CD4-positive, alpha-beta T cell treated with Interferon gamma for 1 hour (primary cell): ENCODE measurements around the gene STRAP.
A peak's percentile ranks its signal among the peaks of the same experiment; 100 is the strongest.
"Not testable (repeated sequence)": the region's sequence is repeated elsewhere in the genome, so short reads cannot be mapped to it uniquely, and the experiment has no call there.

Source experiments
- DNase-seq: peaks from one replicate; pipeline ENCODE4 v3.0.0-alpha.2; 2020

The STRAP gene

DNA sequence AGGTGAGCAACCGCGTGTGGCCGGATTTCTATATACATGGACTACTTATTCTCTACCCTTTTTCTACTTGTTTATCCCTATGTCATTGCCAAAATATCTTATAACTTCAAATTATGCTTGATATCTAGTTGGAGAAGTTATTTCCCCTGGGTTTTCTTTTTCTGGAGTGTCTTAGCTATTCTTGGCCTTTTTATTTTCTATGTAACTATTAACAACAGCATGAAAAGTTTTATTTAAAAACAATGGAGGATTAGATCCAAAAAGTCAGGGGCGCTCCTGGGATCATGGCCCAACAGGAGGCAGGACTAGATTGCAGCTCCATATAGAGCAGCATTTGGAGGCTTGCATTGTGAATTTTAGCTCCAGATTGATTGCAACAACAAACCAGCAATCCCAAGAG lies 8.6 kb upstream of the STRAP start:
- no peak for DNase-seq

DNA sequence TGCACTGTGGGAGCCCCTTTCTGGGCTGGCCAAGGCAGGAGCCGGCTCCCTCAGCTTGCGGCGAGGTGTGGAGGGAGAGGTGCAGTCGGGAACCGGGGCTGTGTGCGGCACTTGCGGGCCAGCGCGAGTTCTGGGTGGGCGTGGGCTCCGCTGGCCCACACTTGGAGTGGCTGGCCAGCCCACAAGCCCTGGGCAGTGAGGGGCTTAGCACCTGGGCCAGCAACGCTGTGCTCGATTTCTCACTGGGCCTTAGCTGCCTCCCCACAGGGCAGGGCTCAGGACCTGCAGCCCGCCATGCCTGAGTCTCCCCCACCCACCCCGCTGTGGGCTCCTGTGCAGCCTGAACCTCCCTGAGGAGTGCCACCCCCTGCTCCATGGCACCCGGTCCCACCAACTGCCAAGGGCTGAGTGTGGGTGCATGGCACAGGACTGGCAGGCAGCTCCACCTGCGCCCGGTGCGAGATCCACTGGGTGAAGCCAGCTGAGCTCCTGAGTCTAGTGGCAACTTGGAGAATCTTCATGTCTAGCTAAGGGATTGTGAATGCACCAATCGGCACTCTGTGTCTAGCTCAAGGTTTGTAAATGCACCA lies 7.5 kb upstream of the STRAP start:
- DNase-seq: not testable (repeated sequence)

DNA sequence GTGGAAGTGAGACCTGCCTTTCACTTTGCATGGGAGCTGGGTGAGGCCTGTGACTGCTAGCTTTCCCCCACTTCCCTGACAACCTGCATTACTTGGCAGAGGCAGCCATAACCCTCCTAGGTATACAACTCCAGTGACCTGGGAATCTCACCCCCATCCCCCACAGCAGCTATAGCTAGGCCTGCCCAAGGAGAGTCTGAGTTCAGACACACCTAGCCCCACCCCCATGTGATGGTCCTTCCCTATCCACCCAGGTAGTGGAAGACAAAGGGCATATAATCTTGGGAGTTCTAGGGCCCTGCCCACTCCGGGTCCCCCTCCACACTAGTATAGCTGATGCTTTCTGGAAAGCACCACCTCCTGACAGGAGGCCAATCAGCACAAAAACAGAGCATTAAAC lies 6.3 kb upstream of the STRAP start:
- DNase-seq: no peak

DNA sequence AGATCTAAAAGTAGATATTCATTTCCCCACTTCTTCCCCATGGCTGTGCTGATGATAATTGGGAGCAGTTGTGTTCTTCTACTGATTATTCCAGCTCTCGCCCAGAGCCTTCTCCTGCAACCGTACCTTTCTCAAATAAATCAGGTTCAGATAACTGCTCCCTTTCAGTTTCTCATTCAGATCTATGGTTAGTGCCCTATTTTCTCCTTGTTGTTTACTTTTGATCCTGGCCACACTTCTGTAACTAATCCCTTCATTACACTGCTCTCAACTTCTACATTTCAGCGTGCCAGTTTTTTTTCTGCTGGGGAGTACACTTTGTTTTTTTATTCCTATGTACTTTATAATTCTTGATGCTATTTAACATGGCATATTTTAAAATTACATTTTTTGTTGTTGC lies 2.8 kb upstream of the STRAP start:
- DNase-seq: no peak

DNA sequence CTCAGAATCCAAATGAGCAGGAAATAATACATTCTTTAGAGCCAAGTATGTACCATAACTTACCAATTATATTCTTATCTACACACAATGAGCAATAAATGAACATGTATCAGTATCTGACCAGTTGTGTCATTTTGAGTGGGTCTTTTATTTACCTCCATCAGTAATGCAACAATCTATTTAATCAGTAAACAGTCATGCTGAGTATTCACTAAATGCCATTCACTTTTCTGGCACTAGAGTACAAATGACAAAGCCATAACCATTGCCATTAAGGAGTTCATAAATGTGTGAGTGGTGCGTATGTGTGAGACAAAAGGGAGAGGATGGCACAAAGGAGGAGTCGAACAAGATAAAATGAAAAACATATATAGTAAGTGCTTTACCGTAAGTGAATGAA lies 1.5 kb upstream of the STRAP start:
- no peak for DNase-seq

DNA sequence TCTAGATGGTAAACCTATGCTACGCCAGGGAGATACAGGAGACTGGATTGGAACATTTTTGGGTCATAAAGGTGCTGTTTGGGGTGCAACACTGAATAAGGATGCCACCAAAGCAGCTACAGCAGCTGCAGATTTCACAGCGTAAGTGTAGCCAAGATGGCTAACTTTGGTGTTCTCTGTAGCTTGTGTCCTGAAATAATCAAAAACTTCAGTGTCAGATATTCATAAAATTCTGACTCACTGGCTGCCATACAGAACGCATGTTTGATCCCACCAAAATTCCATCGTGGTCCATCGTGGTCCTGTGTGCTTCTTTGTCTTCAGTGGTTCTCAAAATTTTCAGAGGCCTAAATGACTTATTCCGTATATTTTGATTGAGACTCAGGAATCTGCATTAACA lies 1.3 kb downstream of the STRAP start:
- DNase-seq: no peak

DNA sequence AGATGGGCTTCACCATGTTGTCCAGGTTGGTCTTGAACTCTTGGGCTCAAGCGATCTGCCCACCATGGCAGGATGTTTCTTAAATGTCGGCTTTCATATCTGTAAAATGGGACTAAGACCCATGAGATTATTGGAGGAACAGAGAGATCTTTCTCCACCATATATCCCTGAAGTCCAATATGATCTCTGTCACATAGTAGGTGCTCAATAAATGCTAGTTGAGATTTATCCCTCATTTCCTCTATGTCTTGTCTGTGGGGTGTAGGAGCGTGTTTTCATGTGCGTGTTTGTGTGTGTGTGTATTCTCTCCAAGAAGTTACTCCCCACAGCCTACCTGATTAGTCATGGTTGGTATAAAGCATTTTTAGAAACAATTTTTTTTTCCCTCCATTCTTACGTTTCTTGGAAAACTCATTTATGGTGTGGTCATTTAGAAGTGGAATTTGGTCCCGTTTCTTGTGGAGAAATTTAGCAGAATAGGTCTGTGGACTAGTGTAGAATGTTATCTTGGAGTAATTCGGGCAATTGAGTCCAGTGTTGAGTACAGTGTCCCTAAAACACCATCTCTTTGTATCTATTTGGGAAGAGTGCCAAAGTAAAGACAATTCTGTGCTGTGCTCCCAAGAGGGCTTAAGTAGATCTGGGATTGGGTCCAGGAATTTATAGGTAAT lies 4.3 kb downstream of the STRAP start:
- DNase-seq: no peak

DNA sequence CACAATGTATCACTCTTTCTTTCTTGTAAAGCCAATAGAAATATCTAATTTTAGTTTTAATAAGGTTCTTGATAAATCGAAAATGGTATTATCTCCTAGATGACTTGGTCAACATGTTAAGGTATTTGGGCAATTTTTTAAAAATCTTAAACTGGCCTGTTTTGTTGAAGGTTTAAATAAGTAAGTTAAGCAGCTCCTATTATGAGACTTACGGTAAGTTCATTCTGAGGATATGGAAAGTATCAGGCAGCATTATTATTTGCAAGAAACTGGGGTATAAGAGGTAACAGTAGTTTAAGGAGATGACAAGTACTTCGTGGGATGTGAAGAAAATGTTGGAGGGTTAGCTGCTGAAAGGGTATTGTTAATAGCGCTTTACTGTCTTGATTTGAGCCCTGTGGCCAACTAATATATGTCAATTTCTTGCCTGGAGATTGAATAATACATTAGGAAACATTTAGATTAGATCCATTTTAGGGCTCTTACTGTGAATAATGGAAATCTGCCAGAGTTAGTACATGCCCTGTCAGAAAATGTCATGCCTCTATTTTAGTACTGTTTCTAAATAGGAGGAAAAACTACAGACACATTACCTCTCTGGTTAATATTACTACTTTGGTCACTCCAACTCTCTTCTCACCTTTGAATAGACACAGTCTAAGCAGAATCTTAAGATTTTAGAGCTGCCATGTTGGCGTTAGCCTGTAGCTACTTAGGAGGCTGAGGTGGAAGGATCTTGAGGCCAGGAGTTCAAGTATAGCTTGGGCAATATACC lies 5.0 kb downstream of the STRAP start:
- no peak for DNase-seq

DNA sequence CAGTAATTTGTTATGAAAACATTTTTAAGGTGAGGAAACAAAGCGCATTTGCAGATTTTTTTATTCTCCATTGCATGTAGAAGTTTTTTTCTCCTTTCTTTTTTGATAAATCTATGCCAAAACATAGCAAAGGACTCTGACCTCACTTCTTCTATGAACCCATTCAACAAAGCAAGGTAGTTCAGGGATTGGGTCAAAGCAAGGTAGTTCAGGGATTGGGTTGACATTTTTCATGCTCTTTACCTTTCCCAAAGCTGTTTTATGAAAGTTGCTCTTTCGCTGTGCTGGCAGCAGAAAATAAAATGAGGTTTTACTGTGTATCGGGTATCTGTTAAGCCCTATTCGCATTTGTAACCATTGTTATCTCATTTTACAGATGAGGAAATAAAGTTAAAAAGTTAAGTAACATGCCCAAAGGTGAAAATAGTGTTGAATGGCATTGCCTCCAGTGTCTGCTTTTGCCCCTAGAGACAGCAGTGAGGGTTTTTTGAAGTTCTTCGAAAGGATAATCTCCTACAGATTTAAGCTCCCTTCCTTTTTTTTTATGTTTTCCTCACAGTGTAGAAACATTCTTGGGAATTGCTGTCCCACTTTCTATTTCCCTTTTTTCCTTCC lies 10.6 kb downstream of the STRAP start:
- DNase-seq: no peak

DNA sequence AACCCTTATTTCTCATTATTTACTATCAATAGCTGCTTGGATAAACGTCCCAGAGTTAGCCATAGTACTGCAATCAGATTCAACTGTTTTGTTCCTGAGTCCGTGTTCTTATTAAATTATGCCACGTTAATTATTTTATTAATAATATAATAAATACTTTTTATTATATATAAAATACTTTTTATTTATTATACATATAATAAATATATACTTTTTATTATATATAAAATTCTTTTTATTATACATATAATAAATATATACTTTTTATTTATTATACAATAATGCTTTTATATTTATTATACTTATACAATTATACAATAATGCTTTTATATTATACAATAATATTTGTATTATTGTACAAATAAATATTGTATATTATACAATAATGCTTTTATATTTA lies 11.1 kb downstream of the STRAP start:
- DNase-seq: no peak

DNA sequence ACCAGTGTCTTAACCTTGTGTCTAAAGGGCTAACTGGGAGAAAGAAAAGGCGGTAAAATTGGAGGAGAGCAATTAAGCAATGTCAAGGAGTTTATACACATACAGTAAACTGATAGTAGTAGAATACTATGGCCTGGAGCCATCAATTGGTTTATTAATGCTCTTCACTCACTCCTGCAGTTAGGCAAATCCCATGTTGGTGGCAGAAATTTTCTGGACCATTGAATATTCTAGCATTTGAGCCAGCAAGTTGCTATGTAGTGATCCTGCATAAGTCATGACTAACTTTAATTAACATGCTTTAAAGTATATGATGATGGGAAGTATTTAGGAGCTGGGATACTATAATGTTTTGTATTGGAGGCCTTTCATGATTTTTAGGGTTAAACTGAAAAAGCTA lies 14.7 kb downstream of the STRAP start:
- no peak for DNase-seq

DNA sequence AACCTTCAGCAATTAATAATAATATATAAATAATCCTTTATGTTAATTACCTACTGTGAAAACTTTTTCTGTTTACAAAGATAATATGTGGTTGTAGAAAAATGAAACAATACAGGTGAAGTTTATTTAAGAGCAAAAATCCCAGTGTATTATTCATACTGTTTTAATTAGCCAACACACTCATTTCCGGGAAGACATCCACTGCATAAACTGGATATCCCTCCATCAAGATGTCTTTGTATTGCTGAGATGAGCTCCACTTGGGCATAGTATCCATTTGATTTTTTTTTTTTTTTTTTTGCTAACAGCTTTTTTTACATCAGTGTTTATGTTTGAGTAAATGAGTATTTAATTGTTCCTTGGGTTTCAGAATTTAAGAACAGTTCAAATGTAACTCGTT lies 15.2 kb downstream of the STRAP start:
- DNase-seq: no peak

DNA sequence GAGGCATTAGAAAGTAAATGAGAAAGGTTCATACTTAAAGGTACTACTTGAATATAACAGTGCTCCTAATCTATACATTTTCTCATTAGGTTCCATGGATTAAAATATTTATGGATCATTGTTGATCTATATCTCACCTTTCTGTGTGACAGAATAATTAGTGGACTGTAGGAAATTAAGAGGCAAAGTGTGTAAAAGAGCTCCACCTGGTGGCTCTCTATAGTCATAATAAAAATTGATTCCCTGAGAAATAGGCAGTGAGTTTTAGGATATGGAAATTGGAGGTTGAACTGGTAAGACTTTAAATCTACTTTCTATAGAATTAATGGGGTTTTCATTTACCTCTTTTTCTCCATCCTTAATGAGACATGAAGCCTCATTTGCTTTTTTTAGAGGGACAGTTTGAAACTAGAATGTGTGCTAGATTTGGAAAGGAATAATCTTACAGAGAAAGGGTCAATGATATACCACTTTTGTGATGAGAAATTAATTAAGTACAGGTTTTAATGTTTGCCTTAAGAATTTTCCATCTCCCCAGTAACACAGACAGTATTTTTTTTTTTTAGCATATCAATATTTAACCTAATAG lies 17.2 kb downstream of the STRAP start:
- DNase-seq: no peak

DNA sequence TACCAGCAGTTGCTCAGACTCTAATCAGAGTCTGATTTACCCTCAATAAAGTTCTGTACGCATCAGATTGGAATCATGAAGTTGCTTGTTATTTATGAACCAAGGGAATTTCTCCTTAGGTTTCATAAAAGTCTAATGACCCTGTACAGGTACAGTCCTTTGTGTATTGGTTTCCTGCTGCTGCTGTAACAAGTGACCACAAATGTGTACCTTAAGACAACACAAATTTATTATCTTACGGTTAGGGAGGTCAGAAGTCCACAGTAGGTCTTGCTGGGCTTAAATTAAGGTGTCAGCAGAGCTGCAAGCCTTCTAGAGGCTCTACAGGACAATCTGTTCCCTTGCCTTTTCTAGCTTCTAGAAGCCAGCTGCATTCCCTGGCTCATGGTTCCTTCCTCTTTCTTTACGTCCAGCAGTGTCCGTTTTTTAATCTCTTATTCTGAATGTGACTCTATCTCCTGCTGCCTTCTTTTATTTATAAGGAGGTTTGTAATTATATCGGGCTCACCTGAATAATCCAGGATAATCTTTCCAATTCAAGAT lies 22.3 kb downstream of the STRAP start:
- no peak for DNase-seq

DNA sequence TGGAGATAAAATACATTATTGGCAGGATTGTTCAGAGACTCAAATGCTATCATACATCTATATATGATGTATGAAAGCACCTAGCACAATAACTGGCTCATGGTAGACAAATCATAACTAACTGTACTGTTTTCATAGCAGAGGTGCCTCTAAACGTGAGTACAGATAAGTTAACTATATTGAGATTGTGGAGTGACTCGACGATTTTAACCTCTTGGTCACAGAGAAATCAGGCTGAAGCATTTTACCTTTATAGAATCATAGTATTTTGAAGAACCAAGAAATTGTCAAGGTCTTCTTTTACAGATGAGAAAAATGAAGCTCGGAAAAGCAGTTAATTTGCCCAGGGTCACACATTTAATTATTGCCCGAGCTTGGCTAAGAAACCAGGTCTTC lies 28.3 kb downstream of the STRAP start:
- no peak for DNase-seq

DNA sequence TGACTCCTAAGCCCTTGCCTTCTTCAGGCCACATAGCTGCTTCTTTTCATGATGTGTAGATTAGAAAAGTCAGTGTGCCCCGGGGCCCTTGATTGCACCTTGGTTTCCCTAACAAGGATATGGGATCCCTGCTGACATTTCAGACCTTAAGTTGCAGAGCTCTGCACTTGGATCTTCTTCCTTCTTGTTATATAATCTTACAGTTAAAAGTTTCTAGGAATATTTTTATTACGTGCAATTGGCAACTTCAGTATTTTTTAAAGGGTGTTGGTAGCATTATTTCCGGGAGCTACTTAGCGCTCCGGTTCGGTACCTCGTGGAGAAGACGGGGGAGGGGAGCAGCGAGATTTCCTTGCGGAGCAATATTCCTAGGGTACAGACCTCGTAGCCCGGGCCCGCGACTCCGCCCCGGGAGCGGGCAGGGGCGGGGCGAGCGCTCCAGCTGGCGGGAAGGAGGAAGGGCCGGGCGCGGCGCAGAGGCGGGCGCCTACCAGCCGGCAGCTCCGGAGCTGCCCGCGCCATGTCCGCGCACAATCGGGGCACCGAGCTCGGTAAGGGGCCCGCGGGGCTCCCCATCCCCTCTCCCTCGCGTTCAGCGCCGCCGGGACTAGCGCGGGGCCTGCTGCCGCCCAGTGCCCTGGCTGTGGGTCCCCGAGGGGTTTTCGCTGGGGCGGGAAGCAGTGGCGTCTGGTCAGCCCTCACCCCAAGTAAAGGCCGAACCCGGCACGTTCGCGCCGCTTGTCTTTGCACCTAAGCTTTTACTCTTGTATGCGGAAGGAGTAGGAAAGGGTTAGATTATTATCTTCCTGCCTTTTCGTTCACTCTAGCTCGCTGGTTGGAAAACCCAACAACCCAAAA lies 28.9 kb downstream of the STRAP start, which contains the start of gene DERA:
Gene DERA (plus strand): TSS at position 469 of the 858 bp plus-strand sequence. CDS start 52 bp downstream, at position 521.
- peak; percentile 47 for DNase-seq

DNA sequence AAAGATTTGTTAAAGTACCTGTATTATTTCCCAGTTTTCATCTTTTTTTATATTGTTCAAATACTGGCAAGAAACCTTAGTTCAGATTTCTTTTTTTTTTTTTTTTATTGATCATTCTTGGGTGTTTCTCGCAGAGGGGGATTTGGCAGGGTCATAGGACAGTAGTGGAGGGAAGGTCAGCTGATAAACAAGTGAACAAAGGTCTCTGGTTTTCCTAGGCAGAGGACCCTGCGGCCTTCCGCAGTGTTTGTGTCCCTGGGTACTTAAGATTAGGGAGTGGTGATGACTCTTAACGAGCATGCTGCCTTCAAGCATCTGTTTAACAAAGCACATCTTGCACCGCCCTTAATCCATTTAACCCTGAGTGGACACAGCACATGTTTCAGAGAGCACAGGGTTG lies 29.7 kb downstream of the STRAP start:
- DNase-seq: not testable (repeated sequence)

DNA sequence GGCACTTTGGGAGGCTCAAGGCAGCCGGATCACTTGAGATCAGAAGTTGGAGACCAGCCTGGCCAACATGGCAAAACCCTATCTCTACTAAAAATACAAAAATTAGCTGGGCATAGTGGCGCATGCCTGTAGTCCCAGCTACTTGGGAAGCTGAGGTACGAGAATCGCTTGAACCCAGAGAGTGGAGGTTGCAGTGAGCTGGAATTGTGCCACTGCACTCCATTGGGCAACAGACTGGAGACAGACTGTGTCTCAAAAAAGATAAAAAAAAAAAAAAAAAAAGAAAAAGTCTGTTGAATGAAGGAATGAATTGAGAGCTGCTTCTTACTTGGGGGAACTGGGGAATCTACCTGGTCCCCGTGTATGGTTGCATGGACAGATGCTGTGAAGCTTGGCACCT lies 31.9 kb downstream of the STRAP start:
- DNase-seq: not testable (repeated sequence)

DNA sequence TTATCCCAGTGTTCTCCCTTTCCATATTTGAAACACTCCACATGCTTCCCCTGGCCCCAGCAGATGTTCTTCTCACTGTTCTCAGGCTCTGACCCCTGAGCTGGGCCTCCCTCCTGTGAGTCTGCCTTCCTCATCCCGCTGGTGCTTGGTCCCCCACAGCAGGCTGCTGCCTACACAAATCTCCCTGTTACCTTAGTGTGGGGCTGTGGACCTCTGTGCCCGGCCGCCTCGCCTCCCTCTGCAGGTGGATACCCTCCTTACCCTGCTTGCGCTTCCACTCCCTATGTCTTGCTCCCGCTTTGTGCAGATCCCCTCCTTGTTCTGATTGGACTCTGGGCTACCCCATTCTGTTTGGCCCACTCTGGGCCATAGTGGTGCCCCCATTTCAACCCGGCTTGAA lies 35.9 kb downstream of the STRAP start:
- DNase-seq: no peak

DNA sequence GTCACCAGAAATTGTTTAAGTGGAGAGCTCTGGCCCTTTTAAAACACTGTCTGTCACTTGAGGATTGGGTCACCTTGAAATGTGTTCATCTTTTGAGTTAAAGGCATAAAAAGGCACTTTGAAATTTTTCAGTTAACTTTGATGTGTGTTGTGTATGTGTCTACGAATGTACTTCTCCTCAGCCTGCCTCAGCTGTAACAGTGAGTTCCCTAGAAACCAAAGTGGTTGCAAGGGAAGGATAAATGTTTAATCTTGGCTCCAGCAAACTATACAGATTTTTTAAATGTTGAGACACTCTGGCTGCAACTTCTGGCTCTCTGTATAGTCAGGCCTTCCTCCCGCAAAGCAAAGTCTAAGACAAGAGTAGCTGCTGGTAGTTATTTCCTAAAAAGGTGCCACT lies 37.2 kb downstream of the STRAP start:
- no peak for DNase-seq

DNA sequence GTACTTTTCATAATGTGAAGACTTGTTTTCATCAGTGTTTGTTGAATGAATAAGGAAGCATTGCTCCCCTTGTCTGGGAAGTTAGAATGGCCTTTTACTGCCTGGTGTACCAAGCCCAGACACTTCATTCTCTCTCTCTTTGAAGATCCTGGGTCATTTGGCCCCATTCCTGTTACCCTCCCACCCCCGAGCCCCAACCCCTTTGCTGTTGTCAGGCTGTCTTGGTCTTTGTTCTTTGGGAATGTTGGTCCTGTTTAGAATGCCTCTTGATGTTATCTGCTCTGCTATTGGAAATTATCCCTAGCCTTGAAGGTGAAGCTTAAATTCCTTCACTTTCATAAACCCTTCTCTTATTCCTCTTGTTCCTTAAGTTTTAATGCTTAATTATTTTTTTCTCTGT lies 42.8 kb downstream of the STRAP start:
- no peak for DNase-seq

DNA sequence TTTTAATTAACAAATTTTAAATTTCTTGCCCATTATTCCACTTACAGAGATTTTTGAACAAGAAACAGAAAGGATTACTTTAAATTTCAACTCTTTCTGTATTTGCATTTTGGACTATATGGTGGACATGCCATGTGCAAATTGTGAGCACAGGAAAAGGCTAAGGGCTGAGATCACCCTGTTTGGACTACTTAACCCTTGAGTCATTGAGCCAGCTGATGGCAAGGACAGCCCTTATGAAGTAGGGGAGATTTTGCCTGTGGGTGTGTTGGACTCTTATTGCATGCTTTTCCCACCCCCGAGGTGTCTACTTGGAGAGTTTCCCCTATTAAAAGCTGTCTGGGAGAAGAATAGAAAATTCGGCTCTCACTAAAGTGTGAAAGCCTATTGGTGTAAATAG lies 46.2 kb downstream of the STRAP start:
- no peak for DNase-seq
